ENCODE measurements around the gene WDR59. TPM values are rescaled to one million over a fixed set of nuclear protein-coding genes. Genes with fewer than 3 reads are reported as not detected.

The WDR59 gene
- total RNA-seq, 2 donors from 2014 or later: 105 to 110 TPM

- H3K27ac ChIP-seq (ENCODE audit: low read depth, low read length): no peak overlapping the region
- 95 to 97% methylated on average over 6 to 7 of the region's 7 CpGs for WGBS, 2 experiments (ENCODE audit: insufficient coverage in 1 of 2, insufficient read length in 1 of 2)
- peaks cover 58% of the 10 kb centered on the region for H3K36me3 ChIP-seq (ENCODE audit: control insufficient read depth, insufficient read depth, low read length)
- Mint-ChIP-seq H3K27ac (no peak overlapping the region), H3K4me3 (no peak overlapping the region), H3K9me3 (no peaks in the 10 kb centered on the region), H3K27me3 (ENCODE audit: insufficient read depth) (no peaks in the 10 kb centered on the region), H3K36me3 (ENCODE audit: low read depth) (peaks cover 69% of the 10 kb centered on the region), H3K4me1 (no peaks in the 10 kb centered on the region)
- no peak overlapping the region for H3K4me3 ChIP-seq (ENCODE audit: low read length)
- H3K27me3 ChIP-seq (ENCODE audit: control insufficient read depth, insufficient read depth, low read length, poor library complexity, severe bottlenecking): no peaks in the 10 kb centered on the region
- H3K9me3 ChIP-seq (ENCODE audit: control insufficient read depth, low read length): no peaks in the 10 kb centered on the region
- H3K9ac ChIP-seq (ENCODE audit: extremely low read depth, low read length, poor library complexity, severe bottlenecking): no peak overlapping the region
- no peak for DNase-seq
- no peak for TF ChIP-seq CTCF (conservative IDR thresholded peaks at IDR 0.05)
- no peaks in the 10 kb centered on the region for H3K4me1 ChIP-seq (ENCODE audit: control insufficient read depth, insufficient read depth, low read length)
These were observed 47.9 kb downstream of the WDR59 start for GRCh38 chr16:74936902-74937560.

DNA sequence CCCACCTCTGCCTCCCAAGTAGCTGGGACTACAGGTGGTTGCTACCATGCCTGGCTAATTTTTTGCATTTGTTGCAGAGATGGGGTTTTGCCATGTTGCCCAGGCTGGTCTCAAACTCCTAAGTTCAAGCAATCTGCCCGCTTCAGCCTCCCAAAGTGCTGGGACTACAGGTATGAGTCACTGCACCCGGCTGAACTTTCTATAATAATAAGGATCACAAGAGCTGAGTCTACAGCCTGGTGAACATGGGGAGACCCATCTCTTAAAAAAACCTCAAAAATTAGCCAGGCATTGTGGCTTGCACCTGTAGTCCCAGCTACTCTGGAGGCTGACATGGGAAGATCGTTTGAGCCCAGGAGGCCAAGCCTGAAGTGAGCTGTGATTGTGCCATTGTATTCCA, 53.5 kb downstream of the WDR59 start:
- Histone ChIP-seq H3K27me3 (ENCODE audit: control insufficient read depth, insufficient read depth, low read length, poor library complexity, severe bottlenecking) (no peaks in the 10 kb centered on the region), H3K4me1 (ENCODE audit: control insufficient read depth, insufficient read depth, low read length) (no peaks in the 10 kb centered on the region), H3K9me3 (ENCODE audit: control insufficient read depth, low read length) (no peaks in the 10 kb centered on the region), H3K9ac (ENCODE audit: extremely low read depth, low read length, poor library complexity, severe bottlenecking) (no peak overlapping the region), H3K27ac (ENCODE audit: low read depth, low read length) (no peak overlapping the region), H3K36me3 (ENCODE audit: control insufficient read depth, insufficient read depth, low read length) (peaks cover 44% of the 10 kb centered on the region), H3K4me3 (ENCODE audit: low read length) (no peak overlapping the region)
- Mint-ChIP-seq H3K36me3 (ENCODE audit: low read depth) (peaks cover 62% of the 10 kb centered on the region), H3K4me3 (no peak overlapping the region), H3K4me1 (no peaks in the 10 kb centered on the region), H3K27ac (no peak overlapping the region), H3K27me3 (ENCODE audit: insufficient read depth) (no peaks in the 10 kb centered on the region), H3K9me3 (no peaks in the 10 kb centered on the region)
- 91 to 94% methylated on average over 3 of the region's 3 CpGs for WGBS, 2 experiments (ENCODE audit: insufficient coverage in 1 of 2, insufficient read length in 1 of 2)
- TF ChIP-seq CTCF (conservative IDR thresholded peaks at IDR 0.05): no peak
- DNase-seq: no peak

- Histone ChIP-seq H3K27me3 (ENCODE audit: control insufficient read depth, insufficient read depth, low read length, poor library complexity, severe bottlenecking) (no peaks in the 10 kb centered on the region), H3K27ac (ENCODE audit: low read depth, low read length) (no peak overlapping the region), H3K9me3 (ENCODE audit: control insufficient read depth, low read length) (no peaks in the 10 kb centered on the region), H3K4me3 (ENCODE audit: low read length) (no peak overlapping the region), H3K9ac (ENCODE audit: extremely low read depth, low read length, poor library complexity, severe bottlenecking) (no peak overlapping the region), H3K36me3 (ENCODE audit: control insufficient read depth, insufficient read depth, low read length) (peaks cover 42% of the 10 kb centered on the region), H3K4me1 (ENCODE audit: control insufficient read depth, insufficient read depth, low read length) (no peaks in the 10 kb centered on the region)
- Mint-ChIP-seq H3K36me3 (ENCODE audit: low read depth) (peaks cover 61% of the 10 kb centered on the region), H3K27me3 (ENCODE audit: insufficient read depth) (no peaks in the 10 kb centered on the region), H3K27ac (no peak overlapping the region), H3K4me1 (no peaks in the 10 kb centered on the region), H3K9me3 (no peaks in the 10 kb centered on the region), H3K4me3 (no peak overlapping the region)
- 92 to 100% methylated on average over 1 to 2 of the region's 2 CpGs for WGBS, 2 experiments (ENCODE audit: insufficient coverage in 1 of 2, insufficient read length in 1 of 2)
- TF ChIP-seq CTCF (conservative IDR thresholded peaks at IDR 0.05): no peak
- no peak for DNase-seq
These were observed 55.3 kb downstream of the WDR59 start for GRCh38 chr16:74929636-74930035.
